Colonic mucosa (tissue), 4 donors: ENCODE measurements around the gene CSNK1D. TPM values are rescaled to one million over a fixed set of nuclear protein-coding genes. Genes with fewer than 3 reads are reported as not detected.

Experiments used
- DNase-seq: peaks from one replicate; pipeline ENCODE4 v3.0.0-alpha.2; 2020
- H3K27ac ChIP-seq: fragments of 200-600 bp; one replicate; pipeline ENCODE4 v1.8.0; 2021
- H3K27me3 ChIP-seq: fragments of 200-600 bp; one replicate; pipeline ENCODE4 v1.8.0; 2021
- H3K36me3 ChIP-seq: fragments of 200-600 bp; one replicate; pipeline ENCODE4 v1.8.0; 2021
- H3K4me1 ChIP-seq: fragments of 200-600 bp; one replicate; pipeline ENCODE4 v1.8.0; 2021; ENCODE audit warnings: mild to moderate bottlenecking
- H3K4me3 ChIP-seq: fragments of 200-600 bp; one replicate; pipeline ENCODE4 v1.8.0; 2021
- H3K9ac ChIP-seq, 2 donors: one replicate each; pipeline ENCODE4 v1.7.0; 2013; ENCODE audit warnings: control low read depth in 2 of 2, low read depth in 2 of 2, low read length in 2 of 2
- H3K9me3 ChIP-seq: fragments of 200-600 bp; one replicate; pipeline ENCODE4 v1.8.0; 2021
- CTCF ChIP-seq: fragments of 200-600 bp; IDR thresholded peaks from one replicate; pipeline ENCODE4 v1.8.0; 2022; ENCODE audit warnings: antibody characterized with exemption, mild to moderate bottlenecking
- intact Hi-C: fragments of 100-400 bp; cut with DNase I; formaldehyde crosslinking; loops from one replicate; pipeline ENCODE4 v1.14.1; 2022
- total RNA-seq, 2 donors: library from RNA; stranded (reverse); fragmentation: NEBNext Ultra II Directional in 1 of 2; extraction: Animal tissue kit (Norgen Biotek cat#: 25700) in 1 of 2; gene quantifications; one replicate each; pipeline ENCODE4 v1.2.1, GENCODE V29; 2021
- donor health status: healthy.
- donor health status: DM: no; HTN: no; CAD: no.
- donor health status: DM: no; HTN: no; CAD: no.

The CSNK1D gene
- total RNA-seq, 2 donors from 2014 or later, result 136 to 138 TPM

DNA sequence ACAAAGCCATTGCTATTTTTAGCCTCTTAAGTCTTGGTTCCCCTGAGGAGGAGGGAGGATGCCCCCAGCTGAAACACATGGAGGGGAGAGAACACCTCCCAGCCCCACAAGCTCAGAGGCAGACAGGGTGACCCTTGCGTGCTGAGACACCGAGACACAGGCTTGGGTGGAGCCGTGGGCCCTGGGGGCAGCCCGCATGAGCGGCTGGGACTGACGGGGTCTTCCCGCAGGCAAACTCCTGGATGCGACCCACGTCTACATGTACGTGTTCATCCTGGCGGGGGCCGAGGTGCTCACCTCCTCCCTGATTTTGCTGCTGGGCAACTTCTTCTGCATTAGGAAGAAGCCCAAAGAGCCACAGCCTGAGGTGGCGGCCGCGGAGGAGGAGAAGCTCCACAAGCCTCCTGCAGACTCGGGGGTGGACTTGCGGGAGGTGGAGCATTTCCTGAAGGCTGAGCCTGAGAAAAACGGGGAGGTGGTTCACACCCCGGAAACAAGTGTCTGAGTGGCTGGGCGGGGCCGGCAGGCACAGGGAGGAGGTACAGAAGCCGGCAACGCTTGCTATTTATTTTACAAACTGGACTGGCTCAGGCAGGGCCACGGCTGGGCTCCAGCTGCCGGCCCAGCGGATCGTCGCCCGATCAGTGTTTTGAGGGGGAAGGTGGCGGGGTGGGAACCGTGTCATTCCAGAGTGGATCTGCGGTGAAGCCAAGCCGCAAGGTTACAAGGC, 34.9 kb downstream of the CSNK1D start:
- Histone ChIP-seq H3K27ac (peak overlapping the region; percentile 45), H3K4me1 (peaks cover 58% of the 10 kb centered on the region), H3K9me3 (no peaks in the 10 kb centered on the region), H3K4me3 (no peak overlapping the region), H3K9ac (peak overlapping the region; percentile 27 to 70), H3K36me3 (peaks cover 9% of the 10 kb centered on the region), H3K27me3 (no peaks in the 10 kb centered on the region)
- no peak for TF ChIP-seq CTCF
- intact Hi-C loops, result no loop called here
- peak; percentile 93 for DNase-seq

DNA sequence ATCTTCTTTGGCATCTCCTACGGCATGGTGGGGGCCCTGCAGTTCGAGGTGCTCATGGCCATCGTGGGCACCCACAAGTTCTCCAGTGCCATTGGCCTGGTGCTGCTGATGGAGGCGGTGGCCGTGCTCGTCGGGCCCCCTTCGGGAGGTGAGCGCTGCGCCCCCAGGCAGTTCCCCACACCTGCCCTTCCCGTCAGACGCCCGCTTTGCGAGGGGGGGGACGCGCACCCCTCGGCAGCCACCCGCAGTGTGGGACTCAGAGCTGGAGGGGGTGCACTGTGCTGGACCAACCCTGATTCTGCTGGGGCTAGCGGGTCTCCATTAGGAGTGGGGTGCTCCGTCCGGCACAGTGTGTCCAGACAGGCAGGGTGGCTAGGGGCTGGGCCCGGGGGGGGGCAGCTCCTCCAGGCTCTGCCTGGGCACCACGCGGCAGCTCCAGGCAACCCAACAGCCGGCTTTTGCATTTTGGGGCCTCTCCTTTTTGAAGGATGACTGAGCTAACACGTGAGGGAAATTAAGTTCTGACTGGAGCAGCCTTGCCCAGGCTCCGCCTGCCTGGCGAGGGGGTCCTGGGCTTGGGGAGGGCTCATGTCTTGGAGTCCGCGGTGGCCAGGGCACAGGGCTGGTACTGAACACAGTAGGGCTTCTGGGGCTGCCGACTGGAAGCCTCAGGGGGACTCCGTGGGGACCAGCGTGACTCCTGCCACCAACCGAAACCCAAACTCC, 35.6 kb downstream of the CSNK1D start:
- no peak for TF ChIP-seq CTCF
- peaks cover 9% of the 10 kb centered on the region for H3K36me3 ChIP-seq
- peak overlapping the region; percentile 45 for H3K27ac ChIP-seq
- H3K4me1 ChIP-seq, result peaks cover 58% of the 10 kb centered on the region
- peak overlapping the region in 1 of 2 donors; percentile 70 for H3K9ac ChIP-seq
- intact Hi-C loops, result loop anchor here (2.0 kb wide), 1 partner anchor 83 kb away; no protein-coding TSS in a partner anchor
- DNase-seq, result no peak
- no peak overlapping the region for H3K4me3 ChIP-seq
- no peaks in the 10 kb centered on the region for H3K9me3 ChIP-seq
- no peaks in the 10 kb centered on the region for H3K27me3 ChIP-seq

GRCh38 chr17:82237083-82237745, 36.3 kb downstream of the CSNK1D start:
- Histone ChIP-seq H3K36me3 (peaks cover 9% of the 10 kb centered on the region), H3K27ac (no peak overlapping the region), H3K4me3 (no peak overlapping the region), H3K27me3 (no peaks in the 10 kb centered on the region), H3K9me3 (no peaks in the 10 kb centered on the region), H3K4me1 (peaks cover 55% of the 10 kb centered on the region), H3K9ac (no peak overlapping the region)
- no peak for DNase-seq
- intact Hi-C loops, result loop anchor here (2.0 kb wide), 1 partner anchor 84 kb away; no protein-coding TSS in a partner anchor
- no peak for TF ChIP-seq CTCF

DNA sequence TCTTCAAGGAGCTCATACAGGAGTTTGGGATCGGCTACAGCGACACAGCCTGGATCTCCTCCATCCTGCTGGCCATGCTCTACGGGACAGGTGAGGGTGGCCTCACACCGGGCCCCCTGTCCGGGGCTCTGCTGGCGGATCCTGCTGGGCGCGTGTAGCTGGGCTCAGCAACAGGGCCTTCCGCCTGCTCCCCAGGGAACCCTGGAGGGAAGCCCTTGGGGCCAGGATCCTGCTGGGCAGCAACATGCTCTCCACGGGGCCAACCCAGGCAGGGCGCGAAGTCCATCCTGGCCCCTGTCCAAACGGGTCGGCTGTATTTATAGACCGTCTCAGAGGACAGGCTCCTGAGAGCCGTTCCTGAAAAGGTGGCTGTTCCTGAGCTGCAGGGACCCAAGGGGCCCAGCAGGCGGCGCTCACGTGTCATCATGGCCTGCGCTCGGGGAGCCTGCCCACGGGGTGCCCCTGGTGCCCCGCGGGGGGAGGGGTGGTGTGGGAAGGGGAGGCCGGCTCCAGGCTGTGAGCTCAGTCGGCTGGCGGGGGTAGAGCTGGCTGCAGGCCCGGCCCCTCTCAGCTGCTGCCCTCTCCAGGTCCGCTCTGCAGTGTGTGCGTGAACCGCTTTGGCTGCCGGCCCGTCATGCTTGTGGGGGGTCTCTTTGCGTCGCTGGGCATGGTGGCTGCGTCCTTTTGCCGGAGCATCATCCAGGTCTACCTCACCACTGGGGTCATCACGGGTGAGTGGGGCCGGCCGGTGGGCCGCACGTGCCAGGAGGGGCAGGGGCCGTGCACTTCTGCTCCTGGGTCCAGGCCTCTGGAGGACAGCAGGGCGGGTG, 37.1 kb downstream of the CSNK1D start:
- H3K4me3 ChIP-seq, result no peak overlapping the region
- H3K9ac ChIP-seq, result peak overlapping the region; percentile 26
- DNase-seq, result peak; percentile 78
- H3K27ac ChIP-seq, result no peak overlapping the region
- TF ChIP-seq CTCF, result peak; percentile 76
- intact Hi-C loops, result loop anchor here (2.0 kb wide), 1 partner anchor 84 kb away; no protein-coding TSS in a partner anchor
- H3K9me3 ChIP-seq, result no peaks in the 10 kb centered on the region
- no peaks in the 10 kb centered on the region for H3K27me3 ChIP-seq
- peaks cover 51% of the 10 kb centered on the region for H3K4me1 ChIP-seq
- peaks cover 9% of the 10 kb centered on the region for H3K36me3 ChIP-seq

DNA sequence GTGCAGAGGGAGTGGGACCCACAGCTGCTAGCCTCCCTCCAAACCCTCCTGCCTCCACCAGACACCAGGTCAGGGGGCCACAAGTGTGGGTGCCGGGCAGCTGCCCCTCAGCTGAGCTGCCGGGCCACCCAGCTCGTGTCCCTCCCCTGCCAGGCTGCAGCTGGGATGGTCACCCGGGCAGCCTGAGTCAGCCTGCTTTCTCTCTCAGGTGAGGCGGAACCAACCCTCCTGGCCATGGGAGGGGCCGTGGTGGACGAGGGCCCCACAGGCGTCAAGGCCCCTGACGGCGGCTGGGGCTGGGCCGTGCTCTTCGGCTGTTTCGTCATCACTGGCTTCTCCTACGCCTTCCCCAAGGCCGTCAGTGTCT, 37.7 kb downstream of the CSNK1D start:
- Histone ChIP-seq H3K9ac (peak overlapping the region in 1 of 2 donors; percentile 26), H3K27ac (no peak overlapping the region), H3K36me3 (peaks cover 9% of the 10 kb centered on the region), H3K27me3 (no peaks in the 10 kb centered on the region), H3K4me1 (peaks cover 47% of the 10 kb centered on the region), H3K4me3 (no peak overlapping the region), H3K9me3 (no peaks in the 10 kb centered on the region)
- DNase-seq, result peak; percentile 45
- intact Hi-C loops, result loop anchor here (2.0 kb wide), 1 partner anchor 85 kb away; no protein-coding TSS in a partner anchor
- TF ChIP-seq CTCF, result no peak
